GM13976 (cell line): ENCODE measurements around the gene REXO4.
"Not testable (repeated sequence)": the region's sequence is repeated elsewhere in the genome, so short reads cannot be mapped to it uniquely, and the experiment has no call there.

ENCODE experiments used
- DNase-seq: peaks from one replicate; pipeline ENCODE4 v3.0.0; 2012; ENCODE audit warnings: low spot score
- in situ Hi-C: fragments of 300-500 bp; cut with MboI; formaldehyde crosslinking; loops from one replicate; pipeline ENCODE4 v1.12.0; 2022; ENCODE audit warnings: low sequenced_read_pairs, mixed read lengths, inconsistent platforms; ENCODE audit not compliant: unreplicated experiment
- TF ChIP-seq, protein P1 (sequence below): IDR thresholded peaks from 2 replicates; pipeline ENCODE4 v1.5.1; 2012; ENCODE audit warnings: borderline replicate concordance, mild to moderate bottlenecking; ENCODE audit not compliant: insufficient read depth; ENCODE audit errors: extremely low read depth, missing control alignments, control extremely low read depth

REXO4 gene

DNA sequence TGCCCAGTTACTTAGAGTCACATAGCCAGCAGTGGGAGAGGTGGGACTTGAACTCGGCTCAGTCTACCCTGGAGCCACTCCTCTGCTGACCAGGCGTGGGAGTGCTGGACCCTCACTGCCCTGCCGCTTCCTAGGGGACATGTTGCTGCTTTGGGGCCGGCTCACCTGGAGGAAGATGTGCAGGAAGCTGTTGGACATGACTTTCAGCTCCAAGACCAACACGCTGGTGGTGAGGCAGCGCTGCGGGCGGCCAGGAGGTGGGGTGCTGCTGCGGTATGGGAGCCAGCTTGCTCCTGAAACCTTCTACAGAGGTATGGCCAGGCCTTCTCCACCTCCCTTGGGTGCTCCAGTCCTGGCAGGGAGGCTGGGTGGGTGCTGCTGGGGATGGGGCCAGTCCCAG, 38.6 kb upstream of the REXO4 start:
- in situ Hi-C loops = no loop called here
- no peak for DNase-seq
- TF ChIP-seq, protein P1, sequence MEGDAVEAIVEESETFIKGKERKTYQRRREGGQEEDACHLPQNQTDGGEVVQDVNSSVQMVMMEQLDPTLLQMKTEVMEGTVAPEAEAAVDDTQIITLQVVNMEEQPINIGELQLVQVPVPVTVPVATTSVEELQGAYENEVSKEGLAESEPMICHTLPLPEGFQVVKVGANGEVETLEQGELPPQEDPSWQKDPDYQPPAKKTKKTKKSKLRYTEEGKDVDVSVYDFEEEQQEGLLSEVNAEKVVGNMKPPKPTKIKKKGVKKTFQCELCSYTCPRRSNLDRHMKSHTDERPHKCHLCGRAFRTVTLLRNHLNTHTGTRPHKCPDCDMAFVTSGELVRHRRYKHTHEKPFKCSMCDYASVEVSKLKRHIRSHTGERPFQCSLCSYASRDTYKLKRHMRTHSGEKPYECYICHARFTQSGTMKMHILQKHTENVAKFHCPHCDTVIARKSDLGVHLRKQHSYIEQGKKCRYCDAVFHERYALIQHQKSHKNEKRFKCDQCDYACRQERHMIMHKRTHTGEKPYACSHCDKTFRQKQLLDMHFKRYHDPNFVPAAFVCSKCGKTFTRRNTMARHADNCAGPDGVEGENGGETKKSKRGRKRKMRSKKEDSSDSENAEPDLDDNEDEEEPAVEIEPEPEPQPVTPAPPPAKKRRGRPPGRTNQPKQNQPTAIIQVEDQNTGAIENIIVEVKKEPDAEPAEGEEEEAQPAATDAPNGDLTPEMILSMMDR = no peak

DNA sequence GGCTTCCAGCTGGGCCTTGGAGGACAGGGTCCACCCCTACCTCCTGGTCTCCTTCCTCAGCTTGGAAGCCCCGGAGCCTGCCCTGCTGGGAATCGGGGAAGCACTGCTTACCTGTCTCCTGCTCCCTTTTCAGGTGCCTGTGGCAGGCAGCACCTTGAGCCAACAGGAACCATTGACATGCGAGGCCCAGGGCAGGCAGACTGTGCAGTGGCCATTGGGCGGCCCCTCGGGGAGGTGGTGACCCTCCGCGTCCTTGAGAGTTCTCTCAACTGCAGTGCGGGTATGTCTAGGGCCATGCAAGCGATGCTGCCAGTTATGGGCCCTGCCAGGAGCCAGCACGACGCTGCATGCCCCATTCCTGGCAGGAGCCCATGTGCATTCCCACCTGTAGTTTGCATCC, 38.1 kb upstream of the REXO4 start:
- no peak for DNase-seq
- TF ChIP-seq, protein P1 = no peak
- in situ Hi-C loops = no loop called here

DNA sequence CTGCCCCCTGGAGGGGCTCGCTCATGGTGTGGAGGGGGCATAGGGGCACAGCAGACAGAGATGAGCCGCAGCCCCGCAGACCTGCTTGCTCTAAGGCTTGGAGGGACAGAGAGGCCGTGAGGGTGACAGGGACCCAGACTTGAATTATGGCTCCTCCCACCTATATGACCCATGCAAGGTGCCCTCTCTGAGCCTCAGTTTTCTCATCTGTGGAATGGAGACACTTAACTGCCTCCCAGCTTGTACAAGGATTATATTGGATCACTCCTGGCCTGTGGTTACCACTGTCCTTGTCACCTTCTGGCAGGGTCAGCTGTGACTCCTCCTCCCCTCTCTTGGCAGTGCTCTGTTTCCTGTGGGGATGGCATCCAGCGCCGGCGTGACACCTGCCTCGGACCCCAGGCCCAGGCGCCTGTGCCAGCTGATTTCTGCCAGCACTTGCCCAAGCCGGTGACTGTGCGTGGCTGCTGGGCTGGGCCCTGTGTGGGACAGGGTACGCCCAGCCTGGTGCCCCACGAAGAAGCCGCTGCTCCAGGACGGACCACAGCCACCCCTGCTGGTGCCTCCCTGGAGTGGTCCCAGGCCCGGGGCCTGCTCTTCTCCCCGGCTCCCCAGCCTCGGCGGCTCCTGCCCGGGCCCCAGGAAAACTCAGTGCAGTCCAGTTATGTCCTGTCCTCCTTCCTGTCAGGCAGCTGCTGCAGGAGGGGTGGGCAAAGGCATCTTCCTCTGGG, 37.3 kb upstream of the REXO4 start:
- DNase-seq = no peak
- TF ChIP-seq, protein P1 = no peak
- in situ Hi-C loops = no loop called here

- DNase-seq = no peak
- in situ Hi-C loops = no loop called here
- TF ChIP-seq, protein P1 = no peak
These were observed 36.5 kb upstream of the REXO4 start for GRCh38 chr9:133454325-133454724.

DNA sequence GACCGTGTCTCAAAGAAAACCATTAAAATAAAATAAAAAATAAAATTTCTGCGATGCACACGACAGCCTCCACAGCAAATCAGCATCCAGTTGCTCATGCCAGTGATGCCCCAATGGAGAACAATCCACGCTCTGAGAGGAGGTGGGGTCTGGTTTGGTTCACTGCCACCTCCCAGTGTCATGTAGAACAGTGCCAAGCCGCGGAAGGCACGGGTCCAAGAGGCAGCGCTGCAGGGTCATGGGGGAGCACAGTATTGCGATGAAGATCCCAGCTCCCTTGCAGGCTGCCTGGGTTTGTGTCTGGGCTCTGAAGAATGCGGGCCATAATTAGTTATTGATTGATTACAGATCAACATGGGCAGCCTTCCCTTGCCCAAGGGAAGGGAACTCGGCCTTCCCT, 35.8 kb upstream of the REXO4 start:
- no peak for DNase-seq
- TF ChIP-seq, protein P1 = no peak
- in situ Hi-C loops = no loop called here

GRCh38 chr9:133452562-133452961, 34.8 kb upstream of the REXO4 start:
- no peak for DNase-seq
- in situ Hi-C loops = no loop called here
- TF ChIP-seq, protein P1 = no peak

DNA sequence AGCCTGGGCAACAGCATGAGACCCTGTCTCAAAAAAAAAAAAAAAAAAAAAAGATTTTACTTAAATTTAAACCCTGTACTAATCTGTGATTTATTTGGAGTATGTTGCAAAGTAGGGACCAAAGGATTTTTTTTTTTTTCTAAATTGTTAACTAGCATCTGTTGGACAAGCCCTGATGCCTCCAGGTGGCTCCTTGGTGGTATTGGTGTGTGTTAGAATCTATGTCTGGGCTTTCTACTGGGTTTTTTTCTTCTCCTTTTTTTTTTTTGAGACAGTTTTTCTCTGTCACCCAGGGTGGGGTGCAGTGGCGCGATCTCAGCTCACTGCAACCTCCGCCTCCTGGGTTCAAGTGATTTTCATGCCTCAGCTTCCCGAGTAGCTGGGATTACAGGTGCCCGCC, 34.1 kb upstream of the REXO4 start:
- in situ Hi-C loops, DNase-seq: not testable (repeated sequence)
